SK-N-SH treated with all-trans-retinoic acid at 6 μM for 48 hours (cell line): ENCODE measurements around the gene INSM1.

Experiments
- ATAC-seq: fragments of 200-7000 bp; cut with Tn5 transposase; 3 replicates; pipeline ENCODE4 v1.9.1; 2020; ENCODE audit warnings: mild to moderate bottlenecking, moderate library complexity
- ARNTL ChIP-seq: fragments of 450-650 bp; formaldehyde crosslinking; IDR thresholded peaks from 2 replicates; pipeline ENCODE4 v1.5.0; 2020; ENCODE audit warnings: low read depth, mild to moderate bottlenecking, moderate library complexity, borderline replicate concordance
- BACH2 ChIP-seq: fragments of 250-450 bp; sonication (Bioruptor Pico); IDR thresholded peaks from 2 replicates; pipeline ENCODE4 v1.9.0; 2021; ENCODE audit warnings: mild to moderate bottlenecking, borderline replicate concordance
- CREB5 ChIP-seq: fragments of 250-450 bp; sonication (Bioruptor Pico); IDR thresholded peaks from 2 replicates; pipeline ENCODE4 v1.5.1; 2020; ENCODE audit warnings: low read depth, mild to moderate bottlenecking, moderate library complexity
- CSDC2 ChIP-seq: fragments of 250-450 bp; sonication (Bioruptor Pico); IDR thresholded peaks from 2 replicates; pipeline ENCODE4 v1.5.0; 2020; ENCODE audit warnings: mild to moderate bottlenecking, moderate library complexity
- ESRRG ChIP-seq: fragments of 250-450 bp; sonication (Bioruptor Pico); IDR thresholded peaks from 2 replicates; pipeline ENCODE4 v1.6.1; 2021; ENCODE audit warnings: mild to moderate bottlenecking
- GLIS3 ChIP-seq: fragments of 250-450 bp; sonication (Bioruptor Pico); IDR thresholded peaks from 2 replicates; pipeline ENCODE4 v1.5.0; 2020; ENCODE audit warnings: mild to moderate bottlenecking, moderate library complexity
- ISL1 ChIP-seq: fragments of 250-450 bp; sonication (Bioruptor Pico); IDR thresholded peaks from 2 replicates; pipeline ENCODE4 v2.1.2; 2022; ENCODE audit warnings: mild to moderate bottlenecking, moderate library complexity
- OSR1 ChIP-seq: fragments of 250-450 bp; sonication (Bioruptor Pico); IDR thresholded peaks from 2 replicates; pipeline ENCODE4 v1.8.0; 2022; ENCODE audit warnings: moderate library complexity, mild to moderate bottlenecking, inconsistent platforms
- POU6F1 ChIP-seq: fragments of 250-450 bp; sonication (Bioruptor Pico); IDR thresholded peaks from 2 replicates; pipeline ENCODE4 v1.8.0; 2021; ENCODE audit warnings: low read depth, mild to moderate bottlenecking, moderate library complexity, borderline replicate concordance
- PPARA ChIP-seq: fragments of 250-450 bp; sonication (Bioruptor Pico); IDR thresholded peaks from 2 replicates; pipeline ENCODE4 v1.5.0; 2020; ENCODE audit warnings: mild to moderate bottlenecking, borderline replicate concordance
- RARB ChIP-seq: fragments of 250-450 bp; sonication (Bioruptor Pico); IDR thresholded peaks from 2 replicates; pipeline ENCODE4 v1.8.0; 2021; ENCODE audit warnings: mild to moderate bottlenecking, moderate library complexity
- SNAI2 ChIP-seq: fragments of 250-450 bp; sonication (Bioruptor Pico); IDR thresholded peaks from 2 replicates; pipeline ENCODE4 v1.5.0; 2020; ENCODE audit warnings: mild to moderate bottlenecking, moderate library complexity
- TCF4 ChIP-seq: fragments of 250-450 bp; sonication (Bioruptor Pico); IDR thresholded peaks from 2 replicates; pipeline ENCODE4 v1.8.0; 2021; ENCODE audit warnings: mild to moderate bottlenecking, moderate library complexity, borderline replicate concordance
- TOX ChIP-seq: fragments of 250-450 bp; sonication (Bioruptor Pico); IDR thresholded peaks from 2 replicates; pipeline ENCODE4 v1.8.0; 2021; ENCODE audit warnings: mild to moderate bottlenecking, moderate library complexity, borderline replicate concordance
- ZC3H10 ChIP-seq: fragments of 250-450 bp; sonication (Bioruptor Pico); IDR thresholded peaks from 2 replicates; pipeline ENCODE4 v1.5.1; 2021; ENCODE audit warnings: mild to moderate bottlenecking, moderate library complexity
- ZFP3 ChIP-seq: fragments of 250-450 bp; sonication (Bioruptor Pico); IDR thresholded peaks from 2 replicates; pipeline ENCODE4 v1.5.0; 2020; ENCODE audit warnings: mild to moderate bottlenecking, moderate library complexity
- ZFP30 ChIP-seq: fragments of 450-650 bp; formaldehyde crosslinking; IDR thresholded peaks from 2 replicates; pipeline ENCODE4 v1.5.0; 2022; ENCODE audit warnings: mild to moderate bottlenecking, moderate library complexity
- ZNF565 ChIP-seq: fragments of 450-650 bp; formaldehyde crosslinking; conservative IDR thresholded peaks from 2 replicates; pipeline ENCODE4 v1.5.0; 2020; ENCODE audit warnings: low read depth, mild to moderate bottlenecking, moderate library complexity
- ZNF70 ChIP-seq: fragments of 450-650 bp; formaldehyde crosslinking; IDR thresholded peaks from 2 replicates; pipeline ENCODE4 v1.5.0; 2020; ENCODE audit warnings: mild to moderate bottlenecking, moderate library complexity
- ZNF8 ChIP-seq: fragments of 450-650 bp; formaldehyde crosslinking; IDR thresholded peaks from 2 replicates; pipeline ENCODE4 v1.5.0; 2020; ENCODE audit warnings: mild to moderate bottlenecking, moderate library complexity
- TF ChIP-seq, protein P1 (sequence below): fragments of 250-450 bp; sonication (Bioruptor Pico); IDR thresholded peaks from 2 replicates; pipeline ENCODE4 v1.5.1; 2021; ENCODE audit warnings: mild to moderate bottlenecking, moderate library complexity
- TF ChIP-seq, protein P2 (sequence below): fragments of 250-450 bp; sonication (Bioruptor Pico); IDR thresholded peaks from 2 replicates; pipeline ENCODE4 v1.8.0; 2020; ENCODE audit warnings: mild to moderate bottlenecking, moderate library complexity, borderline replicate concordance

INSM1 gene

DNA sequence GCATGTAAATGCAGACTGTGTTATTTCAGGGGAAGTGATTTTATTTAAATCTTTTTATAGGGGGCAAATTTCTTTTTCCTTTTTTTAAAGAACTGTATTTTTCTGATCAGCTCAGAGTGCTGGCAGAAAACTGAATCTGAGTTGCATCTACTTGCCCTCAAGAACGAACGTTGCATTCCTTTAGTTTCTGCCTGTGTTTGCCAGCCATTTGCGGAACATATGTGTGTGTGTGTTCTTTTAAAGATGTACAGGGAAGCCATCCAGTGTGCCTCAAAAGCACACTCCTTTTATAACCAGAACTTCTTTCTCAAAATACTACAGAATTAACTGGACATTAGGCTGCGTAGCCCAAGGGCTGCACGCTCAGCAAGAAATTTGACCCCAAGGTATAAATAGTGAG lies 25.8 kb upstream of the INSM1 start:
- ATAC-seq = peak; percentile 43; the same call in 1 of the 3 replicates

GRCh38 chr20:20343932-20344331 lies 24.0 kb upstream of the INSM1 start:
- ATAC-seq = no peak
- TF ChIP-seq ZNF8 = no peak
- TF ChIP-seq, protein P1, sequence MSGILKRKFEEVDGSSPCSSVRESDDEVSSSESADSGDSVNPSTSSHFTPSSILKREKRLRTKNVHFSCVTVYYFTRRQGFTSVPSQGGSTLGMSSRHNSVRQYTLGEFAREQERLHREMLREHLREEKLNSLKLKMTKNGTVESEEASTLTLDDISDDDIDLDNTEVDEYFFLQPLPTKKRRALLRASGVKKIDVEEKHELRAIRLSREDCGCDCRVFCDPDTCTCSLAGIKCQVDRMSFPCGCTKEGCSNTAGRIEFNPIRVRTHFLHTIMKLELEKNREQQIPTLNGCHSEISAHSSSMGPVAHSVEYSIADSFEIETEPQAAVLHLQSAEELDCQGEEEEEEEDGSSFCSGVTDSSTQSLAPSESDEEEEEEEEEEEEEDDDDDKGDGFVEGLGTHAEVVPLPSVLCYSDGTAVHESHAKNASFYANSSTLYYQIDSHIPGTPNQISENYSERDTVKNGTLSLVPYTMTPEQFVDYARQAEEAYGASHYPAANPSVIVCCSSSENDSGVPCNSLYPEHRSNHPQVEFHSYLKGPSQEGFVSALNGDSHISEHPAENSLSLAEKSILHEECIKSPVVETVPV = no peak
- TF ChIP-seq ESRRG (CRISPR knock-in tag) = no peak
- no peak for TF ChIP-seq ZFP30 (CRISPR knock-in tag)
- no peak for TF ChIP-seq PPARA (CRISPR knock-in tag)

More for the DNA sequence above, 25.8 kb upstream of the INSM1 start:
- TF ChIP-seq BACH2 (CRISPR knock-in tag) = no peak
- no peak for TF ChIP-seq ZFP3 (CRISPR knock-in tag)
- no peak for TF ChIP-seq ZFP30 (CRISPR knock-in tag)
- no peak for TF ChIP-seq RARB
- TF ChIP-seq ZNF70 = no peak
- TF ChIP-seq ESRRG (CRISPR knock-in tag) = no peak
- no peak for TF ChIP-seq GLIS3 (CRISPR knock-in tag)
- no peak for TF ChIP-seq ZNF8
- no peak for TF ChIP-seq CSDC2 (CRISPR knock-in tag)
- no peak for TF ChIP-seq ARNTL (CRISPR knock-in tag)
- no peak for TF ChIP-seq TOX (CRISPR knock-in tag)
- TF ChIP-seq POU6F1 (CRISPR knock-in tag) = no peak
- TF ChIP-seq SNAI2 (CRISPR knock-in tag) = no peak
- no peak for TF ChIP-seq PPARA (CRISPR knock-in tag)
- TF ChIP-seq ISL1 (CRISPR knock-in tag) = no peak

GRCh38 chr20:20344476-20344875 lies 23.4 kb upstream of the INSM1 start:
- TF ChIP-seq, protein P2, sequence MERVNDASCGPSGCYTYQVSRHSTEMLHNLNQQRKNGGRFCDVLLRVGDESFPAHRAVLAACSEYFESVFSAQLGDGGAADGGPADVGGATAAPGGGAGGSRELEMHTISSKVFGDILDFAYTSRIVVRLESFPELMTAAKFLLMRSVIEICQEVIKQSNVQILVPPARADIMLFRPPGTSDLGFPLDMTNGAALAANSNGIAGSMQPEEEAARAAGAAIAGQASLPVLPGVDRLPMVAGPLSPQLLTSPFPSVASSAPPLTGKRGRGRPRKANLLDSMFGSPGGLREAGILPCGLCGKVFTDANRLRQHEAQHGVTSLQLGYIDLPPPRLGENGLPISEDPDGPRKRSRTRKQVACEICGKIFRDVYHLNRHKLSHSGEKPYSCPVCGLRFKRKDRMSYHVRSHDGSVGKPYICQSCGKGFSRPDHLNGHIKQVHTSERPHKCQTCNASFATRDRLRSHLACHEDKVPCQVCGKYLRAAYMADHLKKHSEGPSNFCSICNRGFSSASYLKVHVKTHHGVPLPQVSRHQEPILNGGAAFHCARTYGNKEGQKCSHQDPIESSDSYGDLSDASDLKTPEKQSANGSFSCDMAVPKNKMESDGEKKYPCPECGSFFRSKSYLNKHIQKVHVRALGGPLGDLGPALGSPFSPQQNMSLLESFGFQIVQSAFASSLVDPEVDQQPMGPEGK (CRISPR knock-in tag) = no peak
- TF ChIP-seq OSR1 (CRISPR knock-in tag) (no peak), CREB5 (CRISPR knock-in tag) (no peak), GLIS3 (CRISPR knock-in tag) (no peak)
- ATAC-seq = no peak

GRCh38 chr20:20353576-20353975 lies 14.3 kb upstream of the INSM1 start:
- no peak for ATAC-seq
- TF ChIP-seq PPARA (CRISPR knock-in tag) (no peak), TCF4 (no peak), RARB (no peak), ESRRG (CRISPR knock-in tag) (no peak), ZNF565 (CRISPR knock-in tag) (no peak), CSDC2 (CRISPR knock-in tag) (no peak), POU6F1 (CRISPR knock-in tag) (no peak), CREB5 (CRISPR knock-in tag) (no peak), ZFP30 (CRISPR knock-in tag) (no peak), ARNTL (CRISPR knock-in tag) (no peak), ZC3H10 (CRISPR knock-in tag) (no peak), ZNF70 (no peak), ZFP3 (CRISPR knock-in tag) (no peak), OSR1 (CRISPR knock-in tag) (no peak), GLIS3 (CRISPR knock-in tag) (no peak), ISL1 (CRISPR knock-in tag) (no peak)
- TF ChIP-seq, protein P1 = no peak
- TF ChIP-seq, protein P2 (CRISPR knock-in tag) = no peak
